Measurements from ENCODE around the gene LRRC36.
A peak's percentile ranks its signal among the peaks of the same experiment; 100 is the strongest.

DNA sequence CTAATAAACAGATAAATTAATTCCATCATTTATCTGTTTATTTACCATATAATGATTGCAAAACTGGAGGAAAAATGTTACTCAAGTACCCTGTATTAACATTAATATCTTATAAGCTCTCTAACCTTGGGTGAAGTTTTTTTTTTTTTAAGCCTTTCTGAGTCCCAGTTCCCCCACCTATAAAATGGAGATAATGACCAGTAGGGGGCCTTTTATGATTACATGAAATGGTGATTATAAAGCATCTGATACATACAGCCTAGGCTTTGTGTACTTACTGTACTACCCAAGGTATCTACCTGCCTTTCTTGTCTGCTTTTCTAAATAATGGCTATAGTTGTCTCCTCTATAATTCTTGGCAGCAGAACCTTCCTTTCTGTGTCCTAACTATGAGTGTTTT, 22.6 kb downstream of the LRRC36 start:
- TF ChIP-seq, protein P1, sequence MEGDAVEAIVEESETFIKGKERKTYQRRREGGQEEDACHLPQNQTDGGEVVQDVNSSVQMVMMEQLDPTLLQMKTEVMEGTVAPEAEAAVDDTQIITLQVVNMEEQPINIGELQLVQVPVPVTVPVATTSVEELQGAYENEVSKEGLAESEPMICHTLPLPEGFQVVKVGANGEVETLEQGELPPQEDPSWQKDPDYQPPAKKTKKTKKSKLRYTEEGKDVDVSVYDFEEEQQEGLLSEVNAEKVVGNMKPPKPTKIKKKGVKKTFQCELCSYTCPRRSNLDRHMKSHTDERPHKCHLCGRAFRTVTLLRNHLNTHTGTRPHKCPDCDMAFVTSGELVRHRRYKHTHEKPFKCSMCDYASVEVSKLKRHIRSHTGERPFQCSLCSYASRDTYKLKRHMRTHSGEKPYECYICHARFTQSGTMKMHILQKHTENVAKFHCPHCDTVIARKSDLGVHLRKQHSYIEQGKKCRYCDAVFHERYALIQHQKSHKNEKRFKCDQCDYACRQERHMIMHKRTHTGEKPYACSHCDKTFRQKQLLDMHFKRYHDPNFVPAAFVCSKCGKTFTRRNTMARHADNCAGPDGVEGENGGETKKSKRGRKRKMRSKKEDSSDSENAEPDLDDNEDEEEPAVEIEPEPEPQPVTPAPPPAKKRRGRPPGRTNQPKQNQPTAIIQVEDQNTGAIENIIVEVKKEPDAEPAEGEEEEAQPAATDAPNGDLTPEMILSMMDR (IDR thresholded peaks at IDR 0.05): peak in 3 of 4 experiments; percentile 10 to 26 (median 18)
- no peak for TF ChIP-seq POLR2A (IDR thresholded peaks at IDR 0.05)
